GM12878 (cell line): ENCODE measurements around the gene CACNA1I. TPM values are rescaled to one million over a fixed set of nuclear protein-coding genes. Genes with fewer than 3 reads are reported as not detected.

Experiments
- BCLAF1 ChIP-seq: fragments of 450-650 bp; IDR thresholded peaks from 2 replicates; pipeline ENCODE4 v1.6.1; 2017; ENCODE audit warnings: antibody characterized with exemption, mild to moderate bottlenecking, moderate library complexity
- BHLHE40 ChIP-seq, 2 experiments: fragments of 450-650 bp in 1 of 2; IDR thresholded peaks; 2 replicates each; pipeline ENCODE4 v1.6.1; 2011 to 2017; ENCODE audit warnings: low read depth in 2 of 2, borderline replicate concordance in 1 of 2, improper control_type of control experiment in 1 of 2, low read length in 1 of 2, mild to moderate bottlenecking in 1 of 2
- CTCF ChIP-seq, 3 experiments: IDR thresholded peaks in 2 of 3; conservative IDR thresholded peaks in 1 of 3; 2 replicates each; pipeline ENCODE4 v1.5.1; 2011; ENCODE audit warnings: low read depth in 3 of 3, low read length in 3 of 3, mild to moderate bottlenecking in 3 of 3, control low read depth in 2 of 3, moderate library complexity in 2 of 3, inconsistent platforms in 1 of 3, mixed read lengths in 1 of 3; ENCODE audit not compliant: control insufficient read depth in 2 of 3, insufficient read depth in 1 of 3; ENCODE audit errors: extremely low read depth in 1 of 3
- E2F8 ChIP-seq: fragments of 450-650 bp; IDR thresholded peaks from 2 replicates; pipeline ENCODE4 v1.6.1; 2018; ENCODE audit warnings: mild to moderate bottlenecking, low read depth, moderate library complexity; ENCODE audit not compliant: partially characterized antibody
- HCFC1 ChIP-seq: fragments of 150-350 bp; IDR thresholded peaks from 2 replicates; pipeline ENCODE4 v1.6.1; 2014; ENCODE audit warnings: low read length
- IKZF2 ChIP-seq, 2 experiments: fragments of 450-650 bp; IDR thresholded peaks; 2 replicates each; pipeline ENCODE4 v1.6.1; 2017; ENCODE audit warnings: mild to moderate bottlenecking in 2 of 2, moderate library complexity in 2 of 2
- NFXL1 ChIP-seq: fragments of 450-650 bp; IDR thresholded peaks from 2 replicates; pipeline ENCODE4 v1.6.1; 2017; ENCODE audit warnings: antibody characterized with exemption, mild to moderate bottlenecking, borderline replicate concordance
- NKRF ChIP-seq: fragments of 450-650 bp; conservative IDR thresholded peaks from 2 replicates; pipeline ENCODE4 v1.6.1; 2017; ENCODE audit warnings: mild to moderate bottlenecking, moderate library complexity
- POLR2AphosphoS2 ChIP-seq: IDR thresholded peaks from 2 replicates; pipeline ENCODE4 v1.6.1; 2011; ENCODE audit warnings: low read depth, mild to moderate bottlenecking, low read length, improper control_type of control experiment, moderate library complexity
- SREBF1 ChIP-seq: IDR thresholded peaks from 2 replicates; pipeline ENCODE4 v1.6.1; 2012; ENCODE audit warnings: mild to moderate bottlenecking, low read length
- SREBF2 ChIP-seq: IDR thresholded peaks from 2 replicates; pipeline ENCODE4 v1.6.1; 2012; ENCODE audit warnings: mild to moderate bottlenecking, low read length
- TCF3 ChIP-seq: IDR thresholded peaks from 2 replicates; pipeline ENCODE4 v1.6.1; 2012; ENCODE audit warnings: low read depth, mild to moderate bottlenecking, low read length, borderline replicate concordance; ENCODE audit not compliant: insufficient read depth
- ZBTB4 ChIP-seq: fragments of 450-650 bp; formaldehyde crosslinking; IDR thresholded peaks from 2 replicates; pipeline ENCODE4 v1.4.0; 2022; ENCODE audit warnings: mild to moderate bottlenecking, moderate library complexity
- ZNF384 ChIP-seq: IDR thresholded peaks from 2 replicates; pipeline ENCODE4 v1.6.1; 2012; ENCODE audit warnings: low read depth, mild to moderate bottlenecking, low read length, improper control_type of control experiment, borderline replicate concordance
- polyA plus RNA-seq, 11 experiments: library from polyadenylated mRNA; depleted of rRNA in 4 of 11; unstranded in 6 of 11; stranded (reverse) in 5 of 11; fragments of >200 nt; fragmentation: Nextera tagmentation in 4 of 11; fragmentation: Illumina TruSeq in 1 of 11; extraction: Ambion mirVana in 4 of 11; extraction: Trizol in 1 of 11; gene quantifications; 1 replicate in 1 of 11; 2 replicates in 10 of 11; pipeline versions ENCODE4 v1.2.1 to v1.2.3, GENCODE V29; 2011 to 2016; ENCODE audit warnings: inconsistent platforms in 2 of 11, missing spikeins in 2 of 11, low read depth in 1 of 11
- total RNA-seq, 4 experiments: library from RNA; depleted of rRNA in 3 of 4; stranded (reverse); fragments of >200 nt in 3 of 4; fragmentation: Illumina TruSeq in 1 of 4; extraction: Trizol in 1 of 4; gene quantifications; 2 replicates each; pipeline versions ENCODE4 v1.2.1 to v1.2.3, GENCODE V29; 2013 to 2021

CACNA1I gene
- total and polyA plus RNA-seq, 10 of the 15 experiments (the other 5 are each of a cell fraction or from before 2014, with no cell fraction given) = 0.01 to 0.03 TPM; not detected in 8

GRCh38 chr22:39532215-39533073 is 38.1 kb upstream of the CACNA1I start, which contains the start of gene RPS19BP1 (continued):
- TF ChIP-seq E2F8 (peak; percentile 73), BHLHE40 (IDR thresholded peaks at IDR 0.05; ENCODE audit: borderline replicate concordance in 1 of 2, low read depth in 2 of 2, low read length in 1 of 2) (peak; percentile 66 to 88; a peak in 3 of 4 replicates), HCFC1 (peak; percentile 68), SREBF2 (no peak), SREBF1 (no peak), POLR2AphosphoS2 (peak; percentile 79), TCF3 (0 out of 2 replicates have a peak, but pooled peaks have one; percentile 52), NKRF (peak; percentile 65), BCLAF1 (no peak), ZBTB4 (no peak), NFXL1 (no peak), IKZF2 (IDR thresholded peaks at IDR 0.05) (no peak), ZNF384 (no peak), CTCF (IDR thresholded peaks at IDR 0.05 in 2 of 3, conservative IDR thresholded peaks at IDR 0.05 in 1 of 3; ENCODE audit: control insufficient read depth in 2 of 3, extremely low read depth in 1 of 3, insufficient read depth in 1 of 3, low read depth in 3 of 3, low read length in 3 of 3) (no peak)
